Medulla oblongata (tissue), 1 donor: Measurements from ENCODE around the gene PRKAG3.
"Not testable (repeated sequence)": the region's sequence is repeated elsewhere in the genome, so short reads cannot be mapped to it uniquely, and the experiment has no call there.

ENCODE experiments used
- DNase-seq: peaks from one replicate; pipeline ENCODE4 v3.0.0-alpha.2; 2015; ENCODE audit errors: extremely low spot score

The PRKAG3 gene

GRCh38 chr2:218781691-218782527 is 49.7 kb downstream of the PRKAG3 start, which contains the start of gene CYP27A1:
CYP27A1 (plus strand) TSS chr2:218782147; CDS start chr2:218782183, 36 bp downstream.
- peak; percentile 80 for DNase-seq

GRCh38 chr2:218780851-218781690 is 50.5 kb downstream of the PRKAG3 start:
- DNase-seq: peak; percentile 39

- DNase-seq: peak; percentile 34
Observed at GRCh38 chr2:218780046-218780445, 51.6 kb downstream of the PRKAG3 start.

GRCh38 chr2:218777276-218777990 is 54.2 kb downstream of the PRKAG3 start:
- DNase-seq: no peak

GRCh38 chr2:218776488-218776887 is 55.1 kb downstream of the PRKAG3 start:
- no peak for DNase-seq

- no peak for DNase-seq
Observed at GRCh38 chr2:218773881-218774280, 57.7 kb downstream of the PRKAG3 start.

- not testable (repeated sequence) for DNase-seq
Observed at GRCh38 chr2:218772759-218773158, 58.8 kb downstream of the PRKAG3 start.
